CD4-positive, alpha-beta T cell treated with Interleukin-21 for 1 hour (primary cell): ENCODE data around the gene SPATA2L.

Source experiments
- DNase-seq: peaks from one replicate; pipeline ENCODE4 v3.0.0-alpha.2; 2020

Gene SPATA2L

DNA sequence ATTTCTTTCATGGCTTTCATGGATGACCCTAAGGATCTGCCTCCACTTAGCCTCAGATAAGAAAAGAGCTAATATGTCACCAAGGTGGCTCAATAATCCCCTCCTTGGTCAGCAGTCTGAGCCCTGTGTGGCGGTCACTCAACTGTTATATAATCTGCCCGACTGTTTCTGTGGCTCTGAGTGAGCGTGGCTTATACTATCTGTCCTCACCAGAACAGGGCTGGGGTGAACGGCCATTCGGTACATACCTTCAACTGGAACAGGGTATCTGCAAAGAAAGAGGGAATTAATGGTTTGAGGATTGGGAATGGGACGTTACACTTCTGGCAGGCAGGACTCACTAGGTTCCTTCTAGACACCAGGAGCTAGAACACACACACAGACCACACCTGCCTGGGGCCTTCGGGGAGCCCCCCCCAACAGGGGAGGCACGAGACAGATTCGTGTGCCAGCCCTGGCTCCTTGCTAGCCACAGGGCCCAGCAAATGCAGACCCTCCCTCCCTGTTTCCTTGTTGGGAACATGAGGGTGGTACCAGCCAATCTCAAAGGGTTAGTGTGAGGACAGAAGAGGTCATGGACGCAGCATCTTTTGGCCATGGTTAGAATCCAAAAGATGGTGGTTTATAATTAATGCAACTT, 47.7 kb downstream of the SPATA2L start:
- no peak for DNase-seq

DNA sequence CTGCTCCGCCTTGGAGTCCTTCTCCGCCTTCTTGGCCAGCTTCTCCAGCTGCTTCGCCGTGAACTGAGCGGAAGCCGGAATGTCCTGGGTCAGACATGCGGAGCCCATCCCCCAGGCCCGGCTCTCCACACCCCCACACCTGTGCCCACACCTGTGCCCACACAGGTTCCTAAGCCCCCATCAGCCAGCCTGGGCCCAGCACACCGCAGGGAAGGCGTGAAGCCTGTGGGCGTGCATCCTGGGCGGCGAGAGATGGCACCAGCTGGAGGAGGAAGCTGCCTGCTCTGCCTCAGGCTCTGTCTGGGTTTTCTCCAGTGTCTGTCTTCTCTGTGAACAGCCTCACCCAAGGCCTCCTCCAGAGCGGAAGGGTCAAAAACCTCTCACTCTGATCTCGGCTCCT, 49.9 kb downstream of the SPATA2L start:
- DNase-seq, result no peak

DNA sequence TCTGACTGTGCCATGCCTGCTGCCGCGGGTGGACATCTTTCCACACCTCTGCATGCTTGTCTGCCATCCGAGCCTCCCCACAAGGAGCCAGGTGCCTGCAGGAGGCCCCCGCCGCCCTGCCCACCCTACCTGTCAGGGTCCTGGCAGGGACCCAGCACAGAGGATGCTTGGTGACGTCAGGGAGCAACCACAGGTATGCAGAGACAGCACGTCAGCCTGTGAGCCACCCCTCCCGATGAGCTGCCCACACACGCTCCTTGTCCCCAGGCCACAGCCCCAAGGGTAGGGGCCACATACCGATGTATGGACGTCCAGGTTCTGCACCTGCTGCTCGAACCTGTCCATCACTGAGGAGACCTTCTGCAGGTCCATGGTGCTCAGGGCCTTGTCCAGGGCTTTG, 54.6 kb downstream of the SPATA2L start:
- DNase-seq, result no peak
